ENCODE results near the gene AARS2.

The AARS2 gene

GRCh38 chr6:44284121-44284520 lies 29.0 kb downstream of the AARS2 start:
- Histone ChIP-seq H3K9me3 (replicated peaks; ENCODE audit: low read length) (no peaks in the 10 kb centered on the region), H3K36me3 (ENCODE audit: insufficient read depth, low read length) (no peaks in the 10 kb centered on the region), H3K9ac (ENCODE audit: low read depth, low read length) (no peak overlapping the region), H3K4me1 (ENCODE audit: control insufficient read depth, insufficient read depth, low read length) (no peaks in the 10 kb centered on the region), H3K4me2 (ENCODE audit: low read length) (no peak overlapping the region), H3K4me3 (ENCODE audit: low read length) (no peak overlapping the region), H3K27me3 (ENCODE audit: control insufficient read depth, insufficient read depth, low read length) (peaks cover 76% of the 10 kb centered on the region)

GRCh38 chr6:44278774-44279697 lies 34.1 kb downstream of the AARS2 start:
- no peaks in the 10 kb centered on the region for H3K36me3 ChIP-seq (ENCODE audit: insufficient read depth, low read length)
- H3K4me1 ChIP-seq (ENCODE audit: control insufficient read depth, insufficient read depth, low read length), result peaks cover 3% of the 10 kb centered on the region
- no peaks in the 10 kb centered on the region for H3K9me3 ChIP-seq (replicated peaks; ENCODE audit: low read length)
- no peak overlapping the region for H3K4me2 ChIP-seq (ENCODE audit: low read length)
- peaks cover 63% of the 10 kb centered on the region for H3K27me3 ChIP-seq (ENCODE audit: control insufficient read depth, insufficient read depth, low read length)
- H3K4me3 ChIP-seq (ENCODE audit: low read length), result no peak overlapping the region
- H3K9ac ChIP-seq (ENCODE audit: low read depth, low read length), result no peak overlapping the region

- Histone ChIP-seq H3K27me3 (ENCODE audit: control insufficient read depth, insufficient read depth, low read length) (peaks cover 61% of the 10 kb centered on the region), H3K9ac (ENCODE audit: low read depth, low read length) (no peak overlapping the region), H3K36me3 (ENCODE audit: insufficient read depth, low read length) (no peaks in the 10 kb centered on the region), H3K4me3 (ENCODE audit: low read length) (no peak overlapping the region), H3K4me2 (ENCODE audit: low read length) (no peak overlapping the region), H3K4me1 (ENCODE audit: control insufficient read depth, insufficient read depth, low read length) (peaks cover 3% of the 10 kb centered on the region), H3K9me3 (replicated peaks; ENCODE audit: low read length) (no peaks in the 10 kb centered on the region)
Observed at GRCh38 chr6:44278315-44278714, 34.8 kb downstream of the AARS2 start.

- H3K9me3 ChIP-seq (replicated peaks; ENCODE audit: low read length), result no peaks in the 10 kb centered on the region
- H3K4me2 ChIP-seq (ENCODE audit: low read length), result no peak overlapping the region
- peaks cover 62% of the 10 kb centered on the region for H3K27me3 ChIP-seq (ENCODE audit: control insufficient read depth, insufficient read depth, low read length)
- no peaks in the 10 kb centered on the region for H3K36me3 ChIP-seq (ENCODE audit: insufficient read depth, low read length)
- H3K4me3 ChIP-seq (ENCODE audit: low read length), result no peak overlapping the region
- no peak overlapping the region for H3K9ac ChIP-seq (ENCODE audit: low read depth, low read length)
- H3K4me1 ChIP-seq (ENCODE audit: control insufficient read depth, insufficient read depth, low read length), result peaks cover 3% of the 10 kb centered on the region
Observed at GRCh38 chr6:44277763-44278162, 35.4 kb downstream of the AARS2 start.

DNA sequence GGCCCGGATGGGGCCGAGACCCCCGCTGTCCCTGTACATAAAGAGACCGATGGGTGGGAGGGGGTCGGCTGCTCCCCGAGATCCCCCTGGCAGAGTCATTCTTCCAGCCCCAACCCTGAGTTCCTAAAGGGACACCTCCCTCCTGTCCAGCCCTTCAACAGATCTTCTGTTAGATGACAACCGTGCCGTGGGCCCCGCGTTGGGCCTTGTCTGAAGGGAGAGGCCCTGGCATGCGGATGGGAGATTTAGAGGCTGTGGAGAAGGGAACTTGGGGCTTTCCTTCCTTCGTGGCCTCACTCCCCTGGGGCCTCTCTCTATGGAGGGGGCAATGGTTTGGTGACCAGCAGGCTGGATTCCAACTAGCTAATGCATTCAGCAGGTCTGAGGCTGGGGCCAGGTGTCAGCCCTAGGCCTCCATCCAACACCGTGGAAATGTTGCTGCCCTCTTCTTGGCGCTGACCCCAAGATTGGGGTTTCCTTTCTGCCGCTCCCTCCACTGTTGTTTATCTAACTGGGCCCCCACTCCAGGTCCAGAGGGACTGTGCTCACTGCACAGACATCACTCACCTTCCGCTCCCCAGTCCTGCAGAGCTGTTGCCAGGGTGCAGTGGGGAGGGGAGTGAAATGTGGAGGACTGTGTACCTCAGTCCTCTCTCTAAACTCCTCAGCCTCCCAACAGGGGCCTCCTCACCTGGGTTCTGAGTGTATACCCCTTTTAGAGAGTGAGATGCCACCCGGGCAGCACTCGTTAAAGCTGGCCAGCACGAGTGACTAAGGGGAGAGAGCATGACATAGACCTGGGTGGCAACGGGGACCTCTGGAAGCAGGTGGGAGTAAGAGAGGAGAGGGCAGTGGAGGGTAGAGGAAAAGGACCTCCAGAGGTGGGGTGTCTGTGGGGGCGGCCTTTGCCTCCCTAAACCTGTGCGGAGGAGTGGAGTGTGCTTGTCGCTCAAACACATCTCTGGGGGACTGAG lies 36.2 kb downstream of the AARS2 start:
- H3K4me2 ChIP-seq (ENCODE audit: low read length), result no peak overlapping the region
- no peak overlapping the region for H3K4me3 ChIP-seq (ENCODE audit: low read length)
- H3K4me1 ChIP-seq (ENCODE audit: control insufficient read depth, insufficient read depth, low read length), result peaks cover 3% of the 10 kb centered on the region
- H3K9me3 ChIP-seq (replicated peaks; ENCODE audit: low read length), result no peaks in the 10 kb centered on the region
- H3K9ac ChIP-seq (ENCODE audit: low read depth, low read length), result no peak overlapping the region
- peaks cover 64% of the 10 kb centered on the region for H3K27me3 ChIP-seq (ENCODE audit: control insufficient read depth, insufficient read depth, low read length)
- H3K36me3 ChIP-seq (ENCODE audit: insufficient read depth, low read length), result no peaks in the 10 kb centered on the region

DNA sequence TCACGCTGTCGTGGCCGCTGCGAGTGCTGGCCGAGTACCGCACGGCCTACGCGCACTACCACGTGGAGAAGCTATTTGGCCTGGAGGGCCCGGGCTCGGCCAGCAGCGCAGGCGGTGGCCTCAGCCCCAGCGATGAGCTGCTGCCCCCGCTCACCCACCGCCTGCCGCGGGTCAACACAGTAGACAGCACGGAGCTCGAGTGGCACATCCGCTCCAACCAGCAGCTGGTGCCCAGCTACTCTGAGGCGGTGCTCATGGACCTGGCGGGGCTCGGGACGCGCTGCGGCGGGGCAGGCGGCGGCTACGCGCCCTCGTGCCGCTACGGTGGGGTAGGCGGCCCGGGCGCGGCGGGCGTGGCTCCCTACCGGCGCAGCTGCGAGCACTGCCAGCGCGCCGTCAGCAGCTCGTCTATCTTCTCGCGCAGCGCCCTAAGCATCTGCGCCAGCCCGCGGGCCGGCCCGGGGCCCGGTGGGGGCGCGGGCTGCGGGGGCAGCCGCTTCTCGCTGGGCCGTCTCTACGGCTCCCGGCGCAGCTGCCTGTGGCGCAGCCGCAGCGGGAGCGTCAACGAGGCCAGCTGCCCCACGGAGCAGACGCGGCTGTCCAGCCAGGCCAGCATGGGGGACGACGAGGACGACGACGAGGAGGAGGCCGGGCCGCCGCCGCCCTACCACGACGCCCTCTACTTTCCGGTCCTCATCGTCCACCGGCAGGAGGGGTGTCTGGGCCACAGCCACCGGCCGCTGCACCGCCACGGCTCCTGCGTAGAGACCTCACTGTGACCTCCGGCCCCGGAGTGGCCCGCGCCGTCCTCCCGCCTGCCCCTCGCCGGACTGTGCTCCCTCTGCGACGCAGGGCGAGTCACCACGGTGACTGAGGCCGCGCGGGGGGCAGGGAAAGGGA lies 37.1 kb downstream of the AARS2 start:
- Histone ChIP-seq H3K36me3 (ENCODE audit: insufficient read depth, low read length) (no peaks in the 10 kb centered on the region), H3K9me3 (replicated peaks; ENCODE audit: low read length) (no peaks in the 10 kb centered on the region), H3K4me3 (ENCODE audit: low read length) (peak overlapping the region; percentile 57), H3K4me2 (ENCODE audit: low read length) (peak overlapping the region; percentile 80), H3K9ac (ENCODE audit: low read depth, low read length) (no peak overlapping the region), H3K4me1 (ENCODE audit: control insufficient read depth, insufficient read depth, low read length) (peaks cover 3% of the 10 kb centered on the region), H3K27me3 (ENCODE audit: control insufficient read depth, insufficient read depth, low read length) (peaks cover 71% of the 10 kb centered on the region)

GRCh38 chr6:44275271-44275748 lies 37.8 kb downstream of the AARS2 start:
- Histone ChIP-seq H3K27me3 (ENCODE audit: control insufficient read depth, insufficient read depth, low read length) (peaks cover 65% of the 10 kb centered on the region), H3K9me3 (replicated peaks; ENCODE audit: low read length) (no peaks in the 10 kb centered on the region), H3K4me3 (ENCODE audit: low read length) (no peak overlapping the region), H3K36me3 (ENCODE audit: insufficient read depth, low read length) (no peaks in the 10 kb centered on the region), H3K9ac (ENCODE audit: low read depth, low read length) (no peak overlapping the region), H3K4me2 (ENCODE audit: low read length) (peak overlapping the region; percentile 80), H3K4me1 (ENCODE audit: control insufficient read depth, insufficient read depth, low read length) (peaks cover 3% of the 10 kb centered on the region)

DNA sequence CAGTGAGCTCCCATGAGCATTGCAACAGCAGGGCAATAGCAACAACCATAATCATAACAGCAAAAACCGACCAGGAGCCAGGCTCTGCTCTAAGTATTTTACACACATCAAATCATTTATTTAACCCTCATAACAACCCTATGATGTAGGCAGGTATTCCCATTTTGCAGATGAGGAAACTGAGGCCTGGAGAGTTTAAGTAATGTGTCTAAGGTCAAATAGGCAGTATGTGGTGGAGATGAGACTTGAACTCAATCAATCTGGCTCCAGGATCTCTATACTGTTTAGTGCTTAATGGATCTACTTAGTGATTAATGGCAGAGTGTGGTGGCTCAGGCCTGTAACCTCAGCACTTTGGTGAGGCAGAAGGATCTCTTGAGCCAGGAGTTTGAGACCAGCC lies 39.5 kb downstream of the AARS2 start:
- Histone ChIP-seq H3K9me3 (replicated peaks; ENCODE audit: low read length) (no peaks in the 10 kb centered on the region), H3K27me3 (ENCODE audit: control insufficient read depth, insufficient read depth, low read length) (peaks cover 69% of the 10 kb centered on the region), H3K36me3 (ENCODE audit: insufficient read depth, low read length) (no peaks in the 10 kb centered on the region), H3K9ac (ENCODE audit: low read depth, low read length) (no peak overlapping the region), H3K4me1 (ENCODE audit: control insufficient read depth, insufficient read depth, low read length) (peaks cover 3% of the 10 kb centered on the region), H3K4me3 (ENCODE audit: low read length) (no peak overlapping the region), H3K4me2 (ENCODE audit: low read length) (no peak overlapping the region)

- Histone ChIP-seq H3K9me3 (replicated peaks; ENCODE audit: low read length) (no peaks in the 10 kb centered on the region), H3K9ac (ENCODE audit: low read depth, low read length) (no peak overlapping the region), H3K27me3 (ENCODE audit: control insufficient read depth, insufficient read depth, low read length) (peaks cover 71% of the 10 kb centered on the region), H3K4me2 (ENCODE audit: low read length) (no peak overlapping the region), H3K4me3 (ENCODE audit: low read length) (no peak overlapping the region), H3K4me1 (ENCODE audit: control insufficient read depth, insufficient read depth, low read length) (peaks cover 3% of the 10 kb centered on the region), H3K36me3 (ENCODE audit: insufficient read depth, low read length) (no peaks in the 10 kb centered on the region)
Observed at GRCh38 chr6:44272999-44273566, 40.1 kb downstream of the AARS2 start.

DNA sequence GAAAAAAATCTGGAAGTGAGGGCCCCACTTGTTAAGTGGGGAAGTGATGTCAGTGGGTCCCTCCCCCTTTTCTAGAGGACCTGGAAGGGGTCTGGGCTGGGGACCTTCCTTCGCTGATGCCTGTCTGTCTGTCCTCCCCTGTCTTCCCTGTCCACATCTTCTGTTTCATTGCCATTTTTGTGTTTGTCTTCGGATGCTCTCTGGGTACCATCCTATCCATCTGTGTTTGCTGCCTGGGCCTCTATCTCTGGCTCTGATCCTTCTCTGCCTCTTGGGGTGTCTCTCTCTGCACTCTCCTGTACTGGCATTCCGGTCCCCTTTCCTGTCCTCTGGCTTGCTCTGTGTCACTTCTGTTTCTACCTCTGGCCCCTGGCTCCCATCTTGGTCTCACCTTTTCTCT lies 40.6 kb downstream of the AARS2 start:
- H3K9ac ChIP-seq (ENCODE audit: low read depth, low read length), result no peak overlapping the region
- no peak overlapping the region for H3K4me2 ChIP-seq (ENCODE audit: low read length)
- H3K36me3 ChIP-seq (ENCODE audit: insufficient read depth, low read length), result no peaks in the 10 kb centered on the region
- peaks cover 65% of the 10 kb centered on the region for H3K27me3 ChIP-seq (ENCODE audit: control insufficient read depth, insufficient read depth, low read length)
- peaks cover 3% of the 10 kb centered on the region for H3K4me1 ChIP-seq (ENCODE audit: control insufficient read depth, insufficient read depth, low read length)
- H3K9me3 ChIP-seq (replicated peaks; ENCODE audit: low read length), result no peaks in the 10 kb centered on the region
- no peak overlapping the region for H3K4me3 ChIP-seq (ENCODE audit: low read length)
